Measurements from ENCODE around the gene MYADM. TPM values are rescaled to one million over a fixed set of nuclear protein-coding genes. Genes with fewer than 3 reads are reported as not detected.
"Not testable (repeated sequence)": the region's sequence is repeated elsewhere in the genome, so short reads cannot be mapped to it uniquely, and the experiment has no call there.

MYADM gene
- total RNA-seq, 1 experiment from 2014 or later, result 78.6 TPM

GRCh38 chr19:53832861-53833260, 34.8 kb upstream of the MYADM start:
- peaks cover 59% of the 10 kb centered on the region for H3K36me3 Mint-ChIP-seq
- H3K27me3 Mint-ChIP-seq (ENCODE audit: low read depth); ATAC-seq; H3K9me3 Mint-ChIP-seq; DNase-seq (ENCODE audit: low spot score): not testable (repeated sequence)
- peak overlapping the region; percentile 97 for H3K4me3 Mint-ChIP-seq
- H3K27ac Mint-ChIP-seq, result peak overlapping the region; percentile 99
- POLR2A ChIA-PET, result interaction anchor here (1.0 kb wide), 1 partner anchor 35 kb away, joined by 3 read pairs; the partner anchor contains the start of gene MYADM
- 0 out of 2 replicates have a peak, but pooled peaks have one; percentile 27 for TF ChIP-seq AFF4 (CRISPR knock-in tag; IDR thresholded peaks at IDR 0.05; ENCODE audit: borderline replicate concordance)
- CTCF ChIA-PET, result interaction anchor here (0.7 to 1.4 kb wide), 3 partner anchors 24 to 74 kb away, joined by 5 to 6 read pairs (median 5); no protein-coding TSS in a partner anchor
- peaks cover 69% of the 10 kb centered on the region for H3K4me1 Mint-ChIP-seq

- peaks cover 63% of the 10 kb centered on the region for H3K4me1 Mint-ChIP-seq
Measured at GRCh38 chr19:53838446-53838845, 29.2 kb upstream of the MYADM start.

GRCh38 chr19:53840241-53840640, 27.4 kb upstream of the MYADM start:
- POLR2A ChIA-PET, result not testable (repeated sequence)

More at GRCh38 chr19:53838446-53838845, 29.2 kb upstream of the MYADM start:
- ATAC-seq; H3K9me3 Mint-ChIP-seq; CTCF ChIA-PET; POLR2A ChIA-PET; DNase-seq (ENCODE audit: low spot score); H3K27me3 Mint-ChIP-seq (ENCODE audit: low read depth): not testable (repeated sequence)
- peak overlapping the region; percentile 27; the same call in 1 of the 2 replicates for H3K4me3 Mint-ChIP-seq
- H3K36me3 Mint-ChIP-seq, result peaks cover 40% of the 10 kb centered on the region
- H3K27ac Mint-ChIP-seq, result peak overlapping the region; percentile 98

GRCh38 chr19:53840914-53841313, 26.8 kb upstream of the MYADM start:
- H3K4me3 Mint-ChIP-seq; H3K27me3 Mint-ChIP-seq (ENCODE audit: low read depth); H3K27ac Mint-ChIP-seq; ATAC-seq; DNase-seq (ENCODE audit: low spot score); H3K9me3 Mint-ChIP-seq: not testable (repeated sequence)
- ChIA-PET CTCF (interaction anchor here (0.5 to 3.0 kb wide), 14 partner anchors 13 to 254 kb away, joined by 3 to 15 read pairs (median 4); no protein-coding TSS in a partner anchor), POLR2A (interaction anchor here (1.1 kb wide), 1 partner anchor 107 kb away, joined by 3 read pairs; no protein-coding TSS in a partner anchor)
- peaks cover 15% of the 10 kb centered on the region for H3K36me3 Mint-ChIP-seq
- peaks cover 39% of the 10 kb centered on the region for H3K4me1 Mint-ChIP-seq

More at GRCh38 chr19:53840241-53840640, 27.4 kb upstream of the MYADM start:
- Mint-ChIP-seq H3K36me3 (peaks cover 22% of the 10 kb centered on the region), H3K4me1 (peaks cover 45% of the 10 kb centered on the region)
- CTCF ChIA-PET, result interaction anchor here (0.6 to 3.0 kb wide), 7 partner anchors 26 to 255 kb away, joined by 3 to 15 read pairs (median 5); no protein-coding TSS in a partner anchor
- not testable (repeated sequence) for H3K4me3 Mint-ChIP-seq; H3K27me3 Mint-ChIP-seq (ENCODE audit: low read depth); ATAC-seq; H3K9me3 Mint-ChIP-seq; DNase-seq (ENCODE audit: low spot score); H3K27ac Mint-ChIP-seq
- 0 out of 2 replicates have a peak, but pooled peaks have one; percentile 6 for TF ChIP-seq HMGA2 (CRISPR knock-in tag; IDR thresholded peaks at IDR 0.05)

GRCh38 chr19:53844849-53845246, 22.8 kb upstream of the MYADM start:
- H3K4me3 Mint-ChIP-seq, result no peak overlapping the region
- ATAC-seq (no peak), DNase-seq (ENCODE audit: low spot score) (no peak)
- no peak overlapping the region for H3K27ac Mint-ChIP-seq
- ChIA-PET CTCF (interaction anchor here (2.4 kb wide), 1 partner anchor 185 kb away, joined by 6 read pairs; no protein-coding TSS in a partner anchor), POLR2A (no interaction called here)
- no peaks in the 10 kb centered on the region for H3K9me3 Mint-ChIP-seq
- H3K36me3 Mint-ChIP-seq, result no peaks in the 10 kb centered on the region
- H3K27me3 Mint-ChIP-seq (ENCODE audit: low read depth), result peaks cover 9% of the 10 kb centered on the region; the same call in 1 of the 2 replicates
- peaks cover 8% of the 10 kb centered on the region for H3K4me1 Mint-ChIP-seq
- TF ChIP-seq MYBL2 (CRISPR knock-in tag; IDR thresholded peaks at IDR 0.05) (no peak), SMAD4 (CRISPR knock-in tag; IDR thresholded peaks at IDR 0.05) (no peak), USF2 (CRISPR knock-in tag; IDR thresholded peaks at IDR 0.05) (no peak), E2F1 (CRISPR knock-in tag; IDR thresholded peaks at IDR 0.05) (no peak), ZNF512 (CRISPR knock-in tag; IDR thresholded peaks at IDR 0.05; ENCODE audit: borderline replicate concordance) (no peak), PREB (CRISPR knock-in tag; IDR thresholded peaks at IDR 0.05; ENCODE audit: borderline replicate concordance) (no peak), KAT7 (CRISPR knock-in tag; IDR thresholded peaks at IDR 0.05; ENCODE audit: borderline replicate concordance) (no peak), HMGXB4 (CRISPR knock-in tag; IDR thresholded peaks at IDR 0.05) (no peak), HMGA2 (CRISPR knock-in tag; IDR thresholded peaks at IDR 0.05) (no peak), OVOL2 (CRISPR knock-in tag; IDR thresholded peaks at IDR 0.05; ENCODE audit: borderline replicate concordance) (no peak), SMAD3 (CRISPR knock-in tag; IDR thresholded peaks at IDR 0.05; ENCODE audit: borderline replicate concordance) (no peak), ATF1 (CRISPR knock-in tag; IDR thresholded peaks at IDR 0.05) (no peak)

All from WTC11 (cell line).